Activated B cell treated with CpG ODN at 0.5 μM for 24 hours (primary cell): Measurements from ENCODE around the gene MAP4K2. TPM values are rescaled to one million over a fixed set of nuclear protein-coding genes. Genes with fewer than 3 reads are reported as not detected.

ENCODE experiments used
- ATAC-seq: fragments of 200-7000 bp; cut with Tn5 transposase; one replicate; pipeline ENCODE4 v1.10.0; 2021; ENCODE audit warnings: low read depth, mild to moderate bottlenecking, moderate library complexity
- CTCF ChIA-PET: fragments of 350-600 bp; sonication (Branson Sonifier 250); formaldehyde crosslinking; loops from one replicate; lab custom pipeline; 2021; ENCODE audit warnings: antibody characterized with exemption; lab: Charles Lee
- POLR2A ChIA-PET: fragments of 350-600 bp; sonication (Branson Sonifier 250); formaldehyde crosslinking; loops from one replicate; lab custom pipeline; 2021; ENCODE audit warnings: antibody characterized with exemption; lab: Charles Lee
- DNase-seq: peaks from one replicate; pipeline ENCODE4 v3.0.0; 2022
- H3K27ac Mint-ChIP-seq: one replicate; pipeline ENCODE4 v1.8.0; 2020; ENCODE audit warnings: mixed read lengths
- H3K27me3 Mint-ChIP-seq: one replicate; pipeline ENCODE4 v1.8.0; 2021; ENCODE audit warnings: mixed read lengths
- H3K36me3 Mint-ChIP-seq: one replicate; pipeline ENCODE4 v1.8.0; 2021; ENCODE audit warnings: low read depth, mixed read lengths
- H3K4me1 Mint-ChIP-seq: one replicate; pipeline ENCODE4 v1.8.0; 2021; ENCODE audit warnings: mixed read lengths
- H3K4me3 Mint-ChIP-seq: one replicate; pipeline ENCODE4 v1.8.0; 2020; ENCODE audit warnings: mild to moderate bottlenecking, mixed read lengths
- H3K9me3 Mint-ChIP-seq: one replicate; pipeline ENCODE4 v1.8.0; 2020; ENCODE audit warnings: mixed read lengths
- CTCF ChIP-seq: fragments of 200-600 bp; IDR thresholded peaks from one replicate; pipeline ENCODE4 v1.8.0; 2022; ENCODE audit warnings: antibody characterized with exemption, mild to moderate bottlenecking
- intact Hi-C: fragments of 100-400 bp; cut with micrococcal nuclease; formaldehyde crosslinking; loops from one replicate; pipeline ENCODE4 v1.15.1; 2024
- total RNA-seq: library from RNA; stranded (reverse); gene quantifications from 2 replicates; pipeline ENCODE4 v1.2.3, GENCODE V29; 2022

MAP4K2 gene
- total RNA-seq, 1 donor from 2014 or later: 73.6 TPM

- ChIA-PET CTCF (interaction anchor here (0.9 to 5.8 kb wide), 4 partner anchors 18 to 57 kb away, joined by 3 to 49 read pairs (median 16); no protein-coding TSS in a partner anchor), POLR2A (interaction anchor here (0.6 to 10.2 kb wide), 26 partner anchors 10 to 813 kb away, joined by 3 to 197 read pairs (median 8); partner anchors contain the start of genes ARL2, EHD1, MAP4K2 and MEN1)
- Mint-ChIP-seq H3K27ac (peak overlapping the region; percentile 99), H3K4me1 (peaks cover 57% of the 10 kb centered on the region), H3K4me3 (peak overlapping the region; percentile 92), H3K27me3 (no peaks in the 10 kb centered on the region), H3K9me3 (no peaks in the 10 kb centered on the region), H3K36me3 (peaks cover 24% of the 10 kb centered on the region)
- DNase-seq: peak; percentile 80
- intact Hi-C loops: loop anchor here (1.0 to 2.0 kb wide), 3 partner anchors 19 to 65 kb away; partner anchors contain the start of gene MEN1
- TF ChIP-seq CTCF: no peak
- ATAC-seq: peak; percentile 50
Observed at GRCh38 chr11:64745521-64746328, 57.3 kb downstream of the MAP4K2 start.

- DNase-seq: peak; percentile 88
- Mint-ChIP-seq H3K27ac (peak overlapping the region; percentile 99), H3K4me3 (peak overlapping the region; percentile 92), H3K36me3 (peaks cover 23% of the 10 kb centered on the region), H3K27me3 (no peaks in the 10 kb centered on the region), H3K4me1 (peaks cover 56% of the 10 kb centered on the region), H3K9me3 (no peaks in the 10 kb centered on the region)
- ATAC-seq: peak; percentile 47
- no peak for TF ChIP-seq CTCF
- ChIA-PET CTCF (interaction anchor here (1.1 to 5.8 kb wide), 5 partner anchors 19 to 56 kb away, joined by 4 to 49 read pairs (median 11); no protein-coding TSS in a partner anchor), POLR2A (interaction anchor here (0.6 to 10.2 kb wide), 28 partner anchors 10 to 813 kb away, joined by 3 to 197 read pairs (median 7); partner anchors contain the start of genes ARL2, EHD1, MAP4K2 and MEN1)
- intact Hi-C loops: loop anchor here (1.0 to 2.0 kb wide), 3 partner anchors 19 to 66 kb away; partner anchors contain the start of gene MEN1
Observed at GRCh38 chr11:64745189-64745520, 57.9 kb downstream of the MAP4K2 start.

- ATAC-seq (peak; percentile 7), DNase-seq (peak; percentile 63)
- no peaks in the 10 kb centered on the region for H3K27me3 Mint-ChIP-seq
- peak overlapping the region; percentile 96 for H3K4me3 Mint-ChIP-seq
- peaks cover 53% of the 10 kb centered on the region for H3K4me1 Mint-ChIP-seq
- ChIA-PET POLR2A (interaction anchor here (0.5 to 10.2 kb wide), 33 partner anchors 9 to 812 kb away, joined by 3 to 197 read pairs (median 6); partner anchors contain the start of genes ARL2, EHD1, MAP4K2 and MEN1), CTCF (interaction anchor here (0.7 to 5.8 kb wide), 10 partner anchors 16 to 101 kb away, joined by 3 to 49 read pairs (median 6); partner anchors contain the start of gene CDC42BPG)
- H3K36me3 Mint-ChIP-seq: peaks cover 26% of the 10 kb centered on the region
- H3K9me3 Mint-ChIP-seq: no peaks in the 10 kb centered on the region
- TF ChIP-seq CTCF: no peak
- intact Hi-C loops: loop anchor here (1.0 to 5.0 kb wide), 5 partner anchors 20 to 427 kb away; partner anchors contain the start of genes MEN1, PRDX5 and TRMT112
- peak overlapping the region; percentile 99 for H3K27ac Mint-ChIP-seq
Observed at GRCh38 chr11:64744544-64745188, 58.3 kb downstream of the MAP4K2 start.

- H3K9me3 Mint-ChIP-seq: no peaks in the 10 kb centered on the region
- ChIA-PET POLR2A (interaction anchor here (0.5 to 10.2 kb wide), 32 partner anchors 8 to 677 kb away, joined by 3 to 197 read pairs (median 6); partner anchors contain the start of genes ARL2, EHD1, MAP4K2 and MEN1), CTCF (interaction anchor here (0.7 to 5.8 kb wide), 13 partner anchors 17 to 384 kb away, joined by 3 to 49 read pairs (median 6); partner anchors contain the start of gene CDC42BPG)
- peaks cover 51% of the 10 kb centered on the region for H3K4me1 Mint-ChIP-seq
- H3K4me3 Mint-ChIP-seq: peak within 1 kb of the TSS; percentile 96
- no peaks in the 10 kb centered on the region for H3K27me3 Mint-ChIP-seq
- peak within 1 kb of the TSS; percentile 97 for H3K27ac Mint-ChIP-seq
- peak; percentile 84 for DNase-seq
- peaks cover 34% of the 10 kb centered on the region for H3K36me3 Mint-ChIP-seq
- ATAC-seq: peak; percentile 35
- intact Hi-C loops: loop anchor here (1.0 to 5.0 kb wide), 12 partner anchors 21 to 427 kb away; partner anchors contain the start of genes MAP4K2, MEN1, NRXN2 and PRDX5
- no peak for TF ChIP-seq CTCF
Observed at GRCh38 chr11:64743591-64744543, 59.1 kb downstream of the MAP4K2 start, which contains the start of gene RASGRP2. RASGRP2 (minus strand) TSS chr11:64744142; CDS start chr11:64742866, 1,276 bp downstream.
